Measurements from ENCODE around the gene MAPRE2.

The MAPRE2 gene

DNA sequence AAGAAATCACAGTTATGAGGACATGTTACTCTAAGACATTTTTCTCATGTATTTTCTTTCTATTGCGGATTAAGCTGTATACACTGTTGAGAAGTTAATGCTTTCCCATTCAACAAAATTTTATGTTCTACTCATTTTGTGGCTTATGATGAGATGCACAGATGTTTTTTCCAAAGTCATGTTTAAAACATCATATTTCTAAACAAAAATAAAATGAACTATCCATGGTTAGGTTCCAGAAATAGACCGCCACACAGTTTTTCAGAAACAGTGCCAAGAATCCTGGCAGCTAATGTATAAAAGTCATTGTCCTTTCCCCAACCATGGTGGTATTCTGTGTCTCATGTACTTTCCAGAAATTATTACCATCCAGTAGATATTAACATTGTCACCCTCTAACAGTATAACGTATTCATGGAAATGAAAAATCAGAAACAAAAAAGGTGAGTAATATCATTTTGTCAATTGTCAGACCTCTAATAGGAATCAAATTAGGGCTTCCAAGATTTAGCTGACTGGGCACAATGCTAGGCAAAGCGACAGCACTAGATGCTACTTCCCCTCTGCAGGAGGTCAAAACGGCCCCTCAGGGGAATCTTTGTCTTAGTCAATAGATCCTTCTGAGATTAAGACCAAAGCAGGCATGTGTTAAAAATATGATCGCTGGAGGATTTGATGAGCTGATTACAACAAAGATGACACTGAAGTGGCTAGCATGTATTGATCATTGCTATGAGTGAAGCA, 145.2 kb downstream of the MAPRE2 start:
- DNase-seq, result no peak

DNA sequence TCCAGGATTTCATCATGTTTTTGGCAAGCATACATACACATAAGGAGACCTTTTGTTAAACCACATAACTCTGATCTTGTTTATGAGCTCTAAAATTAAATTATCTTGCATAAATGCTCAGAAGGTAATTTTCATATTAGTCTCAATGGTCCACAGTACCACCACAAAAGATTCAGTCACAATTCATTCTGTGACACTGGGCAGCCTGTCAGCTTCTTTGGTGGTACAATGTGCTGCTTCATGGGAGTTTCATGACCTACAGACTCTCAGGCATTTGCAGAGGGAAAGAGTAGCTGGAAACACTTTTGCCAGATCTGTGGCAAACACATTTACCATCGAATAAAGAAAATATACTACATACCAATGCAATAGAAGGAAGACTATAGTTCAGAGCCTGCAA, 148.3 kb downstream of the MAPRE2 start:
- DNase-seq, result no peak

DNA sequence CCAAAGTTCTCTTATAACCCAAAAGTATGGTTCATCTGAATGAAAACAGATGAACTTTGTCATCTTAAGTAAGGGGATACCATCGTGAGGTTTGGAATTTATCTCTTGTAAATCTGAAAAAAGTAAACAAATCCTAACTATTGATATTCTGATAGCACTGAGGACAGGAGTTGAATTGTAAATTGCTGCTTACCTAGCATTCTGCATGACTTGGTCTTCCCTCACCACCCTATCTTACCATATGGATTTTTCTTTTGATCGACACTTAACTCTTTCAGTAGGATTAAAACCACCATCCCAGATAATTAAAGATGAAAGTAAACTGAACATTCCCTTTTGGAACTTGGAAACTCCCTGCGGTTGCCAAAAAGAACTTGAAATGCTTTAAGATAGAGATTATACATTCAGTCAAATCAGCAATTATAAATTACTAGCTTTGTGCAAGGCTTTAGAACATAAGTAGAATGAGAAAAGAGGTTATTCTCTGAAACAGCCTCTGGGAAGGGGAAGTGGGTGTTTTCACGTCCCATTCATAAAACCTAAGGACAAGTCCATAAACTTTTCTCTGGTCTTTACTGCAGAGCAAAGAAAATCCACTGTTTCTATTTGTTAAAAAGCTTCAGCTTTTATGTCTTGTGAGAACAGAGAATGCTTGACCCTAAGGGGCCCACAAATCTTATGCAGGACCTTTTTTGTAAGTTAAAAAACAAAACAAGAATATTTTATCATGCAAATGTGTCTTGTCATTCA, 149.9 kb downstream of the MAPRE2 start:
- DNase-seq, result no peak

DNA sequence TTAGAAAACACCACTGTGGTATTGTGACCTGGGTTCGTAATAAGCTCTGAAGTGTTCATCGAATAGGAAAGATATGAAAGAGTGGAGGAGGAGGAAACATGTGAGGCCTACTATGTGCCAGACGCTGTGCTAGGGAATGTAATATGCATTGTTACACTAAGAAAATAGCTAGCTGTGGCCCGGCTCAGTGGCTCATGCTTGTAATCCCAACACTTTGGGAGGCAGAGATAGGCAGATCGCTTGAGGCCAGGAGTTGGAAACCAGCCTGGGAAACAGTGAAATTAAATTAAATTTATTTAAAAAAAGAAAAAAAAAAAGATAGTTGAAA, 150.4 kb downstream of the MAPRE2 start:
- DNase-seq, result no peak

DNA sequence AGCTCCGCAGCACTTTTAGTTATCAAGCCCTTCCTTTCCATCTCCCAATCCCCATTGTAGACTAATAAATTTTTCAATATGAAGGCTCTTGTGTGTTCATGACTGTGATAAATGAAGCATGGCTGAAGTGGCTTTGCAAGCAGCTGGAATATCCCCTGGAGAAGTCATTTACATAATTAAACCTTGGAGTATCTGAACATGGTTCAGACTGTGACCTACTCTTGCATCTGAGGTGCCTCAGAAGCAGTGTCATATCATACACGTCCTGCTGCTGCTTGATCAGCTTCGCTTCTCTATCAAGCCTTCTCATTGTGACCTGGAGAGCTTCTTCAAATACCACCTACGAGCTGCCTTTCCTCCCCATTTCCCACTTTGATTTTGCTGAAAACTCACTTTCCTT, 151.2 kb downstream of the MAPRE2 start:
- DNase-seq, result no peak

Data from SIG-M5 (cell line).